ENCODE data around the gene ABLIM2. TPM values are rescaled to one million over a fixed set of nuclear protein-coding genes. Genes with fewer than 3 reads are reported as not detected.

ABLIM2 gene
- total RNA-seq, 1 experiment from 2014 or later = 6.1 TPM

DNA sequence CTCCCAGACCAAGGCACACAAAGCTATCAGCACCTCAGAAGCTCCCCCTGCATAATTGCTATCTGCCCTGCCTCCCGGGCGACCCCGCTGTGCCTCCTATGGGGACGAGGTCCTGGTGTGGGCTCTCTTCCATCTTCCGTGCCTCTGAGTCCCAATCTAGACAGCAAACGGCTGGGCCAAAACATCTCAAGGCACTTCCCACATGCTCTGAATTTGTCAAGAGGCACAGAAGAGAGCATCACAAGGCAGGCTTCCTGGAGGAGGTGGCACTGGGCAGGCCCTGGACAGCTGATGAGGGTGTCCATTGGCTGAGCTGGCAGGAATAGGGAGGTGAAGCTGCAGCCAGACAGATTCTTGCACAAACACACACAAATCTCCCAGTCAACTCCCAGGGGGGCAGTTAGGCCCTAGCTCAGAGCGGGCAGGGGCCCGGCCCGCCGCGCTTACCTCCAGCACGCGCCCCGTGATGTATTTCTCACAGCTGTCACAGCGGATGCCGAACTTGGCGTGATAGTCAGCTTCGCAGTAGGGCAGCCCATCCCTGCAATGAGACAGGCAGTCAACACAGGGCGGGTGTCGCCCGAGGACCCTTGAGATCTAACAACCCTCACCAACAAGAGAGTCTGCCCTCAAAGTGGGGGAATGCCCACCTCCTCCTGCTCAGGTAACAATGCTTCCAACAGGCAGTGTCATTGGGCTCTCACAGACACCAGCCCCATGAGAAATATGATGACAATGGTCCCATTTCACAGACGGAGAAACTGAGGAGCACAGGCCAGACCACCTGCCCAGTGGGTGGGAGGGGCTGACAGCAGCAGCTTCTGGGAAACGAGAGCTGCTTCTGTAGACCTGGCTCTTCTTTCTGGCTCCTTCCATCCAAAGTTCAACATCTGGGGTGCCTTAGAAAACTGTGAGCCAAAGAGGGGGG lies 81.2 kb downstream of the ABLIM2 start:
- ATAC-seq (no peak), DNase-seq (ENCODE audit: low read depth, low spot score) (no peak)
- TF ChIP-seq ELF1 (IDR thresholded peaks at IDR 0.05; ENCODE audit: borderline replicate concordance, low read depth) (no peak), ZNF274 (IDR thresholded peaks at IDR 0.05; ENCODE audit: low read depth, low read length) (no peak)
- TF ChIP-seq, protein P1, sequence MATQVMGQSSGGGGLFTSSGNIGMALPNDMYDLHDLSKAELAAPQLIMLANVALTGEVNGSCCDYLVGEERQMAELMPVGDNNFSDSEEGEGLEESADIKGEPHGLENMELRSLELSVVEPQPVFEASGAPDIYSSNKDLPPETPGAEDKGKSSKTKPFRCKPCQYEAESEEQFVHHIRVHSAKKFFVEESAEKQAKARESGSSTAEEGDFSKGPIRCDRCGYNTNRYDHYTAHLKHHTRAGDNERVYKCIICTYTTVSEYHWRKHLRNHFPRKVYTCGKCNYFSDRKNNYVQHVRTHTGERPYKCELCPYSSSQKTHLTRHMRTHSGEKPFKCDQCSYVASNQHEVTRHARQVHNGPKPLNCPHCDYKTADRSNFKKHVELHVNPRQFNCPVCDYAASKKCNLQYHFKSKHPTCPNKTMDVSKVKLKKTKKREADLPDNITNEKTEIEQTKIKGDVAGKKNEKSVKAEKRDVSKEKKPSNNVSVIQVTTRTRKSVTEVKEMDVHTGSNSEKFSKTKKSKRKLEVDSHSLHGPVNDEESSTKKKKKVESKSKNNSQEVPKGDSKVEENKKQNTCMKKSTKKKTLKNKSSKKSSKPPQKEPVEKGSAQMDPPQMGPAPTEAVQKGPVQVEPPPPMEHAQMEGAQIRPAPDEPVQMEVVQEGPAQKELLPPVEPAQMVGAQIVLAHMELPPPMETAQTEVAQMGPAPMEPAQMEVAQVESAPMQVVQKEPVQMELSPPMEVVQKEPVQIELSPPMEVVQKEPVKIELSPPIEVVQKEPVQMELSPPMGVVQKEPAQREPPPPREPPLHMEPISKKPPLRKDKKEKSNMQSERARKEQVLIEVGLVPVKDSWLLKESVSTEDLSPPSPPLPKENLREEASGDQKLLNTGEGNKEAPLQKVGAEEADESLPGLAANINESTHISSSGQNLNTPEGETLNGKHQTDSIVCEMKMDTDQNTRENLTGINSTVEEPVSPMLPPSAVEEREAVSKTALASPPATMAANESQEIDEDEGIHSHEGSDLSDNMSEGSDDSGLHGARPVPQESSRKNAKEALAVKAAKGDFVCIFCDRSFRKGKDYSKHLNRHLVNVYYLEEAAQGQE (IDR thresholded peaks at IDR 0.05; ENCODE audit: low read depth) = no peak
- TF ChIP-seq, protein P2, sequence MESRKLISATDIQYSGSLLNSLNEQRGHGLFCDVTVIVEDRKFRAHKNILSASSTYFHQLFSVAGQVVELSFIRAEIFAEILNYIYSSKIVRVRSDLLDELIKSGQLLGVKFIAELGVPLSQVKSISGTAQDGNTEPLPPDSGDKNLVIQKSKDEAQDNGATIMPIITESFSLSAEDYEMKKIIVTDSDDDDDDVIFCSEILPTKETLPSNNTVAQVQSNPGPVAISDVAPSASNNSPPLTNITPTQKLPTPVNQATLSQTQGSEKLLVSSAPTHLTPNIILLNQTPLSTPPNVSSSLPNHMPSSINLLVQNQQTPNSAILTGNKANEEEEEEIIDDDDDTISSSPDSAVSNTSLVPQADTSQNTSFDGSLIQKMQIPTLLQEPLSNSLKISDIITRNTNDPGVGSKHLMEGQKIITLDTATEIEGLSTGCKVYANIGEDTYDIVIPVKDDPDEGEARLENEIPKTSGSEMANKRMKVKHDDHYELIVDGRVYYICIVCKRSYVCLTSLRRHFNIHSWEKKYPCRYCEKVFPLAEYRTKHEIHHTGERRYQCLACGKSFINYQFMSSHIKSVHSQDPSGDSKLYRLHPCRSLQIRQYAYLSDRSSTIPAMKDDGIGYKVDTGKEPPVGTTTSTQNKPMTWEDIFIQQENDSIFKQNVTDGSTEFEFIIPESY (IDR thresholded peaks at IDR 0.05; ENCODE audit: extremely low read depth, insufficient replicate concordance, low read length) = no peak
- TF ChIP-seq, protein P3, sequence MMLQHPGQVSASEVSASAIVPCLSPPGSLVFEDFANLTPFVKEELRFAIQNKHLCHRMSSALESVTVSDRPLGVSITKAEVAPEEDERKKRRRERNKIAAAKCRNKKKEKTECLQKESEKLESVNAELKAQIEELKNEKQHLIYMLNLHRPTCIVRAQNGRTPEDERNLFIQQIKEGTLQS (IDR thresholded peaks at IDR 0.05) = no peak
- BruUV-seq (replicated peaks) = no TSS peak
- H4K20me1 ChIP-seq (ENCODE audit: insufficient read depth) = no peaks in the 10 kb centered on the region
- H3K4me2 ChIP-seq (ENCODE audit: low read length) = no peak overlapping the region
- H3K27ac ChIP-seq (ENCODE audit: low read depth, low read length) = no peak overlapping the region
- H3K9ac ChIP-seq (ENCODE audit: low read length) = no peak overlapping the region
- ChIA-PET RAD21 (ENCODE audit: low non-redundant PET in 1 of 2, low total read pairs in 2 of 2, uncharacterized antibody in 2 of 2, unreplicated experiment in 2 of 2) (no interaction called here), POLR2A (no interaction called here), CTCF (no interaction called here)
- H3K4me1 ChIP-seq (ENCODE audit: control insufficient read depth in 1 of 2, insufficient read depth in 2 of 2, low read length in 2 of 2) = no peaks in the 10 kb centered on the region
- H3K36me3 ChIP-seq (ENCODE audit: control insufficient read depth in 1 of 2, insufficient read depth in 2 of 2, low read length in 2 of 2) = no peaks in the 10 kb centered on the region
- no peaks in the 10 kb centered on the region for H3K27me3 ChIP-seq (ENCODE audit: insufficient read depth, low read length)
- H2AFZ ChIP-seq (ENCODE audit: low read depth, low read length, poor library complexity, severe bottlenecking) = no peak overlapping the region
- intact Hi-C loops (cut with micrococcal nuclease) = no loop called here
- no peaks in the 10 kb centered on the region for H3K9me3 ChIP-seq (ENCODE audit: control insufficient read depth in 1 of 2, insufficient read depth in 1 of 2, low read depth in 1 of 2, low read length in 2 of 2)
- H3K79me2 ChIP-seq (ENCODE audit: insufficient read depth, low read length) = no peaks in the 10 kb centered on the region
- no peak overlapping the region for H3K4me3 ChIP-seq (replicated peaks in 1 of 2; ENCODE audit: low read depth in 1 of 2, low read length in 2 of 2)
- no peaks in the 10 kb centered on the region for H3K9me2 ChIP-seq (ENCODE audit: insufficient read depth)
